ENCODE measurements around the gene MBD5.

MBD5 gene

DNA sequence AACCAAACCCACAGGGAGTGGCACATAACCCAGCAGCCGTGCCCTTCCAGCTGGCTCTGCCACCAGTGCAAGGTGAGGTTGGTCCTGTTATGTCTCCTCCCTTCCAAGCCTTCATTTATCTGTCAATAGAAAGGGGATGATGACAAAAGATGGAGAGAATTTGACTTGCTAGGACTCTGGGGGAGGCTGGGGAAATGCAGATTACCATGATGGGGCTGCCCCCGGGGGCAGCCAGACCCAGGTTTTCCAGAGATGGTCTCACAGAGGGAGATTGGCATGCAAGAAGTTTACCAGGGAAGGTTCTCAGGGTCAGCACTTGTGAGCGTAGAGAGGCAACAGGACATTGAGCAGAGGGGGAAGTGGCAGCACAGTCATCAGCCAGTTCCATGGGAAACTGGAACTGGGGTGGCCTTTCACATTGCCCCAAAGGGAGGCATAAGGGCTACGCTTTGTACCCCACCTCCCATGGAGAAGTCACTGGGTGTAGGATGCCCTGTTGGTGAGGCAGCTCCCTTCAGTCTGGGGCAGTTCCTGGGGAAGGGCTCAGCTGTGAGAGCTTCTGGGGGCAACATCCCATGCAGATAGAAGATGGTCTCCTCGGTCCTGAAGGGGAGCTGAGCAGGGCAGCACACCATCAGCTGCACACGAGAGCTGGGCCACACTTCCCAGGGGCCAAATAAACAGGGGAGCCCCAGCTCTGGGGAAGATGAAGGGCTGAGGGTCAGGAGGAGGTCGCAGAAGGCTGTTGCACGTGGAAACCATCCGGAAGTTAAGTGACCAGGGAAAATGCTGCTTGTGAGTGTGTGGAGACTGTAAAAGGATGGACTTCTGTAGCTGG, 505.8 kb downstream of the MBD5 start:
- TF ChIP-seq, protein P1, sequence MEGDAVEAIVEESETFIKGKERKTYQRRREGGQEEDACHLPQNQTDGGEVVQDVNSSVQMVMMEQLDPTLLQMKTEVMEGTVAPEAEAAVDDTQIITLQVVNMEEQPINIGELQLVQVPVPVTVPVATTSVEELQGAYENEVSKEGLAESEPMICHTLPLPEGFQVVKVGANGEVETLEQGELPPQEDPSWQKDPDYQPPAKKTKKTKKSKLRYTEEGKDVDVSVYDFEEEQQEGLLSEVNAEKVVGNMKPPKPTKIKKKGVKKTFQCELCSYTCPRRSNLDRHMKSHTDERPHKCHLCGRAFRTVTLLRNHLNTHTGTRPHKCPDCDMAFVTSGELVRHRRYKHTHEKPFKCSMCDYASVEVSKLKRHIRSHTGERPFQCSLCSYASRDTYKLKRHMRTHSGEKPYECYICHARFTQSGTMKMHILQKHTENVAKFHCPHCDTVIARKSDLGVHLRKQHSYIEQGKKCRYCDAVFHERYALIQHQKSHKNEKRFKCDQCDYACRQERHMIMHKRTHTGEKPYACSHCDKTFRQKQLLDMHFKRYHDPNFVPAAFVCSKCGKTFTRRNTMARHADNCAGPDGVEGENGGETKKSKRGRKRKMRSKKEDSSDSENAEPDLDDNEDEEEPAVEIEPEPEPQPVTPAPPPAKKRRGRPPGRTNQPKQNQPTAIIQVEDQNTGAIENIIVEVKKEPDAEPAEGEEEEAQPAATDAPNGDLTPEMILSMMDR (IDR thresholded peaks at IDR 0.05; ENCODE audit: insufficient read depth, low read length, poor library complexity, severe bottlenecking): no peak
- Histone ChIP-seq H3K36me3 (ENCODE audit: control insufficient read depth, insufficient read depth, low read length) (no peaks in the 10 kb centered on the region), H3K27me3 (replicated peaks; ENCODE audit: control insufficient read depth, insufficient read depth, low read length) (no peaks in the 10 kb centered on the region; the same call in 1 of the 2 replicates), H3K4me3 (replicated peaks; ENCODE audit: low read depth, low read length) (no peak overlapping the region)
- DNase-seq (ENCODE audit: extremely low read depth, insufficient read length): no peak

DNA sequence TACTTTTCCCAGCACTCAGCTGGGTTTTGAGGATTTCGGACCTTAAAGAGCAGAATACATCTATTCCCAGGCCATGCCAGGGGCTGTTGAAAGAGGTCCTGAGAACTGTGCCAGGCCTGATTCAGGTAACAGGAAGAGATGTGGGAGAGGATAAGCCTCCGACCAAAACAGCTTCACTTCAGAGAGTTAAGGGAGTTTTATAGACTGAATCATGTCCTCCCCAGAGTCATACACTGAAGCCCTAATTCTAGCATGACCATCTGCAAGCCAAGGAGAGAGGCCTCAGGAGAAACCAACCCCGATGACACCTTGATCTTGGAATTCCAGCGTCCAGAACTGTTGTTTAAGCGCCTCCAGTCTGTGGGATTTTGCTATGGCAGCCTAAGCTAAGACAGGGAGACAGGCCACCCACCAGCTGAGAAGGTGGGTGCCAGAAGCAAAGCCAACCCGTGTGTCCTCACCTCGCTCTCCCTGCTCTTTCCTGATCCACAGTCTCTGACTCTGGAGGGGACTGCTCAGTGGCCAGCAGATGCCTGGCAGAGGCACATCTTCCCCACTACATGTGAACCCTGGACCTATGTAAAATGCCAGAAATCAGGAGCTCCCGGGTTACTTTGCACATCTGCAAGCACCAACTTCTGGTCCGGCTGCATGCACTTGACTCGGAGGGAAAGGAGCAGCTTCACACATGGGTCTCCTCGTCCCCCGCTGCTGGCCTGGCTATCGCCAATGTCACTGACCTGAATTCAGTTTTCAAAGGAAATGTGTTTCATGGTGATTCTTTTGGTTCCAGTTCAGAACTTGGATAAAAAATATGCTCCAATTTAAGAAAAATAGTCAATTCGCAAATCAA, 506.8 kb downstream of the MBD5 start:
- DNase-seq (ENCODE audit: extremely low read depth, insufficient read length): no peak
- no peak overlapping the region for H3K4me3 ChIP-seq (replicated peaks; ENCODE audit: low read depth, low read length)
- H3K27me3 ChIP-seq (replicated peaks; ENCODE audit: control insufficient read depth, insufficient read depth, low read length): no peaks in the 10 kb centered on the region; the same call in 1 of the 2 replicates
- H3K36me3 ChIP-seq (ENCODE audit: control insufficient read depth, insufficient read depth, low read length): no peaks in the 10 kb centered on the region
- TF ChIP-seq, protein P1 (IDR thresholded peaks at IDR 0.05; ENCODE audit: insufficient read depth, low read length, poor library complexity, severe bottlenecking): no peak

DNA sequence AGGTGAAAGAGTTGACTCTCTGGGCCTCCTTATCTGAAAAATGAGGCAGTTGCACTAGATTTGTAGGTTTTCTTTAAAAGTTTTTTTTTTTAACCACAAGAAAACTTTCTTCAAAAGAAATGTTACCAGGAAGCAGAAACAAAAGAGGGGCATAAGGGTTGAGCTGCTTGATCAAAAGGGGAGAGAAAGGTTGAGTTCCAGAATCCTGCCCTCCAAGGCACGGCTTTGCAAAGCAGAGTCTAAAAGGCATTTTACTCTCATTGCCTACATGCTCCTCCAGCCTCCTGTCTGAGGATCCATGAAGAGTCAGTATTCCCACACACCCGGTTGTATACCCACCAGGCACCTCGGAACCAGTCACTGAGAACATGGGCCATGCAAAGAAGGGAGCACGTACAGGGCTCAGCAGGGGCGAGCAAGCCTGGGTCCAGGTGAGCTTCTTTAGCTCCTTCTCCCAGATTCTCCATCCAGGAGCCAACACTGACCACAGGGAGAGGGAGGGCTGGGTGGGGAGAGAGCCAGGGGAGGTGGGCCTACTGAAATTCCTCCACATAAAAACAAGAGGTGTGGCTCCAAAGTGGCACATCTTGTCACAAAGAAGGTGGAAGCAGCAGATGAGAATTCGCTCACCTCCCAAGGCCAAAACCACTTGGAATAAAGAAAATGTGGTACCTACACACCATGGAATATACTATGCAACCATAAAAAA, 507.6 kb downstream of the MBD5 start:
- no peaks in the 10 kb centered on the region for H3K36me3 ChIP-seq (ENCODE audit: control insufficient read depth, insufficient read depth, low read length)
- DNase-seq (ENCODE audit: extremely low read depth, insufficient read length): no peak

DNA sequence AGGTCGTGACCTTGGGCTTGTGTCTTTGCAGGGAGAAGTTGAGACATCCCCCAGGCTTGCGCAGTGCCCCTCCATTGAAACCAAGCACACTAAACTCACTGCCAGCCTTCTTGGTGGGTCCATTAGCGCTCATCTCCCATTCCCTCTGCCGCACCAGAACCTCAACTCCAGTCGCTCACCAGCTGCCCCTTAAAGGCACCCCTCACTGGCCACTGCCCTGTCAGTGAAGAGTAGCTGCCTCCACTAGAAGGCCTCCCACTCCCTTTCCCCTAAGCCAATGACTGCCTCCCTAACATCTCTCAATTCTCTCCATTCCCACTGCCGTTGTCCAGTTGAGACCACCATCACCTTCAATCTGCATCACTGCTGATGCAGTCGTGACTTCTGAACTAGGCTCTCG, 508.9 kb downstream of the MBD5 start:
- no peak for DNase-seq (ENCODE audit: extremely low read depth, insufficient read length)
- Histone ChIP-seq H3K27me3 (replicated peaks; ENCODE audit: control insufficient read depth, insufficient read depth, low read length) (no peaks in the 10 kb centered on the region; the same call in 1 of the 2 replicates), H3K36me3 (ENCODE audit: control insufficient read depth, insufficient read depth, low read length) (no peaks in the 10 kb centered on the region), H3K4me3 (replicated peaks; ENCODE audit: low read depth, low read length) (no peak overlapping the region)
- TF ChIP-seq, protein P1 (IDR thresholded peaks at IDR 0.05; ENCODE audit: insufficient read depth, low read length, poor library complexity, severe bottlenecking): no peak

More for the DNA sequence above, 507.6 kb downstream of the MBD5 start:
- no peaks in the 10 kb centered on the region; the same call in 1 of the 2 replicates for H3K27me3 ChIP-seq (replicated peaks; ENCODE audit: control insufficient read depth, insufficient read depth, low read length)
- TF ChIP-seq, protein P1 (IDR thresholded peaks at IDR 0.05; ENCODE audit: insufficient read depth, low read length, poor library complexity, severe bottlenecking): no peak
- no peak overlapping the region for H3K4me3 ChIP-seq (replicated peaks; ENCODE audit: low read depth, low read length)

DNA sequence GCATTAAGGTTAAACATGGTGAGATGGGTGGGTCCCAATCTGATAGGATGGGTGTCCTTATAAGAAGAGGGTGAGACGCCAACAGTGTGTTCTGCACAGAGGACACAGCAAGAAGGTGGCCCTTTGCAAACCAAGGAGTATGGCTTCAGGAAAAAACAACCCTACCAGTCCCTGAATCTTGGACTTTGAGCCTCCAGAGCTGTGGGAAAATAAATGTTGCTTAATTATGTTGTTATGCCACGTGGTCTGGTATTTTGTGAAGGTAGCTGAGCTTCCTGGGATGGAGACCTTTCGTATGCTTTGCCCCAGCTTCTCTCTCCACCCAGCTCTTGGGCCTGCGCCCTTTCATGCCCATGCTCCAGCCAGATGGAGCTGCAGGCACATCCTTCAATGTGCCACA, 509.5 kb downstream of the MBD5 start:
- no peaks in the 10 kb centered on the region for H3K36me3 ChIP-seq (ENCODE audit: control insufficient read depth, insufficient read depth, low read length)
- no peaks in the 10 kb centered on the region; the same call in 1 of the 2 replicates for H3K27me3 ChIP-seq (replicated peaks; ENCODE audit: control insufficient read depth, insufficient read depth, low read length)
- DNase-seq (ENCODE audit: extremely low read depth, insufficient read length): no peak
- H3K4me3 ChIP-seq (replicated peaks; ENCODE audit: low read depth, low read length): no peak overlapping the region
- TF ChIP-seq, protein P1 (IDR thresholded peaks at IDR 0.05; ENCODE audit: insufficient read depth, low read length, poor library complexity, severe bottlenecking): no peak

Data from GM06990 (cell line).